Stimulated activated CD4-positive, alpha-beta T cell treated with anti-CD3 and anti-CD28 coated beads, Interleukin-4, amount 100 ng/mL, for 24 hours (primary cell): ENCODE measurements around the gene MSX1.
"Not testable (repeated sequence)": the region's sequence is repeated elsewhere in the genome, so short reads cannot be mapped to it uniquely, and the experiment has no call there.

Experiments used
- DNase-seq: peaks from one replicate; pipeline ENCODE4 v3.0.0-alpha.2; 2020

Gene MSX1

GRCh38 chr4:4859325-4859798 is at the start of gene MSX1:
TSS of gene MSX1 (plus strand) at chr4:4859665. CDS start at chr4:4859900, 235 bp downstream.
- DNase-seq: peak; percentile 29

GRCh38 chr4:4810092-4810774 is 49.2 kb upstream of the MSX1 start:
- DNase-seq: no peak

GRCh38 chr4:4810778-4811177 is 48.7 kb upstream of the MSX1 start:
- no peak for DNase-seq

GRCh38 chr4:4812145-4812794 is 47.2 kb upstream of the MSX1 start:
- DNase-seq: no peak

- no peak for DNase-seq
Measured at GRCh38 chr4:4818415-4819212, 40.9 kb upstream of the MSX1 start.

- DNase-seq: no peak
Measured at GRCh38 chr4:4819213-4819606, 40.3 kb upstream of the MSX1 start.

- no peak for DNase-seq
Measured at GRCh38 chr4:4820261-4820660, 39.2 kb upstream of the MSX1 start.

GRCh38 chr4:4820739-4821138 is 38.7 kb upstream of the MSX1 start:
- DNase-seq: no peak

- no peak for DNase-seq
Measured at GRCh38 chr4:4821577-4821976, 37.9 kb upstream of the MSX1 start.

- DNase-seq: not testable (repeated sequence)
Measured at GRCh38 chr4:4822286-4822685, 37.2 kb upstream of the MSX1 start.

- no peak for DNase-seq
Measured at GRCh38 chr4:4823621-4824162, 35.8 kb upstream of the MSX1 start.

- no peak for DNase-seq
Measured at GRCh38 chr4:4824232-4824631, 35.2 kb upstream of the MSX1 start.

- DNase-seq: no peak
Measured at GRCh38 chr4:4825431-4825830, 34.0 kb upstream of the MSX1 start.

GRCh38 chr4:4829837-4830236 is 29.6 kb upstream of the MSX1 start:
- no peak for DNase-seq

- DNase-seq: no peak
Measured at GRCh38 chr4:4831266-4831665, 28.2 kb upstream of the MSX1 start.

GRCh38 chr4:4831825-4832224 is 27.6 kb upstream of the MSX1 start:
- no peak for DNase-seq

GRCh38 chr4:4836044-4836443 is 23.4 kb upstream of the MSX1 start:
- DNase-seq: no peak

- DNase-seq: no peak
Measured at GRCh38 chr4:4837316-4837715, 22.1 kb upstream of the MSX1 start.

GRCh38 chr4:4838051-4838935 is 21.2 kb upstream of the MSX1 start:
- no peak for DNase-seq

- no peak for DNase-seq
Measured at GRCh38 chr4:4838936-4839810, 20.3 kb upstream of the MSX1 start.

- DNase-seq: no peak
Measured at GRCh38 chr4:4840351-4840750, 19.1 kb upstream of the MSX1 start.
